ENCODE measurements around the gene OR8G5. TPM values are rescaled to one million over a fixed set of nuclear protein-coding genes. Genes with fewer than 3 reads are reported as not detected.

OR8G5 gene
- total and polyA plus RNA-seq, 2 experiments from 2014 or later = not detected

DNA sequence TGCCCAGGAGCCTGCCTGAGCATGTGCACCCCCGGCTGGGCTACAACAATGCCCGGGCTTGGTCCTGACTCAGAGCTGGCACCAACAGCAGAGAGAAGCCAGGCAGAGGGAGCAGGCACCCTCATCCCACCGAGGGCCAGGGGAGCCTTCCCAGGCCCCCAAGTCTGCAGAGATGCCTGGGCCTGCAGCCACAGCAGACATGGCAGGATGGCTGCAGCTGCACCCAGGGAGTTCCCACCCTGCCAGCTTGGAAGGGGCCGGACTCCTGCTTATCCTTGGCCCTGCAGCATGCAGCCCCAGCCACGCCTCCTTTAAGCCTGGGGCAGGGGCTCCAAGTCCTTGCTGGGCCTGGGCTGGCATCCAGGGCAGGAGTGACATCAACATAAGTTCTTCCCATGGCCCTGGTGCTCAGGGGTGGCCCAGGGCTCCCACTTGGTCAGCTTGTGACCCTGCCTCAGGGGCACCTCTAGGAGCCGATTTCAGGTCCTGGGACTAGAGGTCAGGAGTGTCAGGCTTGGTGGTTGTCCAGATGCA, 46.3 kb upstream of the OR8G5 start:
- Mint-ChIP-seq H3K36me3 (ENCODE audit: low read depth) (no peaks in the 10 kb centered on the region), H3K9me3 (no peaks in the 10 kb centered on the region)

More for the DNA sequence above, 46.3 kb upstream of the OR8G5 start:
- no peak overlapping the region for H3K4me3 Mint-ChIP-seq
- no peaks in the 10 kb centered on the region for H3K27me3 ChIP-seq (ENCODE audit: insufficient read depth)
- H3F3A ChIP-seq (replicated peaks; ENCODE audit: low read depth) = no peaks in the 10 kb centered on the region
- H3K4me1 Mint-ChIP-seq = no peaks in the 10 kb centered on the region
- TF ChIP-seq NANOG (IDR thresholded peaks at IDR 0.05; ENCODE audit: borderline replicate concordance) (no peak), CREB1 (CRISPR knock-in tag; IDR thresholded peaks at IDR 0.05; ENCODE audit: low read depth) (no peak), CTCF (conservative IDR thresholded peaks at IDR 0.05; ENCODE audit: low read depth in 2 of 2) (no peak), ZNF462 (CRISPR knock-in tag; IDR thresholded peaks at IDR 0.05) (no peak)
- no peak overlapping the region for H3K27ac Mint-ChIP-seq
- no peaks in the 10 kb centered on the region for H3K27me3 Mint-ChIP-seq (ENCODE audit: insufficient read depth, low read depth, poor library complexity)
- H3K9me2 ChIP-seq (ENCODE audit: insufficient read depth) = no peaks in the 10 kb centered on the region
- H4K20me1 ChIP-seq (replicated peaks; ENCODE audit: insufficient read depth) = no peaks in the 10 kb centered on the region
- no peak overlapping the region for H3K27ac ChIP-seq (ENCODE audit: low read depth)
- H3K79me2 ChIP-seq (replicated peaks; ENCODE audit: insufficient read depth) = no peaks in the 10 kb centered on the region
- H3K4me1 ChIP-seq (ENCODE audit: insufficient read depth) = no peaks in the 10 kb centered on the region
- ATAC-seq = no peak
- no peak overlapping the region for H3K4me3 ChIP-seq
- no peak for DNase-seq (ENCODE audit: low spot score)
- H3K36me3 ChIP-seq (ENCODE audit: insufficient read depth) = no peaks in the 10 kb centered on the region
- no peak overlapping the region for H2AFZ ChIP-seq
- no peak overlapping the region for H3K4me2 ChIP-seq
